Measurements from ENCODE around the gene FEN1. TPM values are rescaled to one million over a fixed set of nuclear protein-coding genes. Genes with fewer than 3 reads are reported as not detected.

FEN1 gene
- total and polyA plus RNA-seq, 2 of the 13 experiments (the other 11 are each of a cell fraction or from before 2014, with no cell fraction given), result 12.4 to 102 TPM

GRCh38 chr11:61827571-61828378, 35.1 kb downstream of the FEN1 start, which contains the start of gene FADS2 (continued):
- TF ChIP-seq AHDC1 (CRISPR knock-in tag; IDR thresholded peaks at IDR 0.05; ENCODE audit: borderline replicate concordance) (no peak), ZNF205 (CRISPR knock-in tag; IDR thresholded peaks at IDR 0.05) (no peak), ZKSCAN8 (CRISPR knock-in tag; IDR thresholded peaks at IDR 0.05; ENCODE audit: borderline replicate concordance) (no peak), ZNF816 (CRISPR knock-in tag; IDR thresholded peaks at IDR 0.05; ENCODE audit: borderline replicate concordance) (no peak), ZNF687 (CRISPR knock-in tag; IDR thresholded peaks at IDR 0.05) (peak; percentile 84), ZNF430 (CRISPR knock-in tag; IDR thresholded peaks at IDR 0.05) (0 out of 2 replicates have a peak, but pooled peaks have one; percentile 61), SP5 (CRISPR knock-in tag; IDR thresholded peaks at IDR 0.05; ENCODE audit: borderline replicate concordance, low read depth) (peak; percentile 46; the same call in 1 of the 2 replicates), ELF4 (CRISPR knock-in tag; IDR thresholded peaks at IDR 0.05; ENCODE audit: borderline replicate concordance) (no peak), TBX2 (CRISPR knock-in tag; IDR thresholded peaks at IDR 0.05; ENCODE audit: borderline replicate concordance) (peak; percentile 51), ZNF431 (CRISPR knock-in tag; IDR thresholded peaks at IDR 0.05; ENCODE audit: borderline replicate concordance, low read depth) (no peak), LCORL (IDR thresholded peaks at IDR 0.05) (no peak), LCORL (CRISPR knock-in tag; IDR thresholded peaks at IDR 0.05) (no peak; the same call in 1 of the 2 replicates), ZNF678 (CRISPR knock-in tag; IDR thresholded peaks at IDR 0.05) (no peak), ZMAT5 (CRISPR knock-in tag; IDR thresholded peaks at IDR 0.05; ENCODE audit: borderline replicate concordance, low read depth) (no peak), ZNF280B (CRISPR knock-in tag; IDR thresholded peaks at IDR 0.05; ENCODE audit: borderline replicate concordance) (no peak), E2F5 (CRISPR knock-in tag; conservative IDR thresholded peaks at IDR 0.05) (no peak)
